BLaER1 treated with 17β-estradiol and CSF1 and Interleukin-3, amounts not matched to agents 10 nM and 100 nM (cell line): Measurements from ENCODE around the gene CCDC124.
"Not testable (repeated sequence)": the region's sequence is repeated elsewhere in the genome, so short reads cannot be mapped to it uniquely, and the experiment has no call there.

ENCODE experiments used
- H3K27ac ChIP-seq, 11 experiments: shearing (Covaris generic); formaldehyde crosslinking; 2 replicates each; pipeline ENCODE4 v1.8.1; 2022
- H3K27me3 ChIP-seq, 11 experiments: shearing (Covaris generic); formaldehyde crosslinking; 2 replicates each; pipeline ENCODE4 v1.8.1; 2022
- H3K36me3 ChIP-seq, 11 experiments: shearing (Covaris generic); formaldehyde crosslinking; 2 replicates each; pipeline ENCODE4 v1.8.1; 2022
- H3K4me1 ChIP-seq, 10 experiments: shearing (Covaris generic); formaldehyde crosslinking; 2 replicates each; pipeline ENCODE4 v1.8.1; 2022
- H3K4me2 ChIP-seq, 11 experiments: shearing (Covaris generic); formaldehyde crosslinking; 2 replicates each; pipeline ENCODE4 v1.8.1; 2022
- H3K4me3 ChIP-seq, 10 experiments: shearing (Covaris generic); formaldehyde crosslinking; 2 replicates each; pipeline ENCODE4 v1.8.1; 2022
- H3K9ac ChIP-seq, 11 experiments: shearing (Covaris generic); formaldehyde crosslinking; 2 replicates each; pipeline ENCODE4 v1.8.1; 2022
- H3K9me3 ChIP-seq, 11 experiments: shearing (Covaris generic); formaldehyde crosslinking; replicated peaks in 1 of 11; 2 replicates each; pipeline ENCODE4 v1.8.1; 2022
- H4K20me1 ChIP-seq, 11 experiments: shearing (Covaris generic); formaldehyde crosslinking; 2 replicates each; pipeline ENCODE4 v1.8.1; 2022
- Cebpa-rat ChIP-seq, 11 experiments: shearing (Covaris generic); IDR thresholded peaks; 2 replicates each; pipeline ENCODE4 v1.8.1; 2022

Gene CCDC124

GRCh38 chr19:17985037-17985818, 52.4 kb downstream of the CCDC124 start:
- no peak for TF ChIP-seq Cebpa-rat (IDR thresholded peaks at IDR 0.05)
- Histone ChIP-seq H3K27me3 (no peaks in the 10 kb centered on the region), H3K9ac (no peak overlapping the region)

GRCh38 chr19:17986569-17986968, 53.8 kb downstream of the CCDC124 start:
- peaks cover 0 to 20% (median 11%) of the 10 kb centered on the region in 10 experiments; a peak in 15 of 20 replicates for H3K4me1 ChIP-seq
- H3K27ac ChIP-seq, H3K36me3 ChIP-seq, H3K4me2 ChIP-seq, H4K20me1 ChIP-seq, H3K9me3 ChIP-seq, H3K9ac ChIP-seq, H3K27me3 ChIP-seq, H3K4me3 ChIP-seq: not testable (repeated sequence)

More at GRCh38 chr19:17985037-17985818, 52.4 kb downstream of the CCDC124 start:
- Histone ChIP-seq H4K20me1 (no peaks in the 10 kb centered on the region), H3K9me3 (no peaks in the 10 kb centered on the region), H3K27ac (no peak overlapping the region), H3K4me3 (no peak overlapping the region), H3K36me3 (no peaks in the 10 kb centered on the region), H3K4me2 (peak overlapping the region in 1 of 11 experiments; percentile 29; a peak in 1 of 22 replicates), H3K4me1 (peaks cover 5 to 29% (median 22%) of the 10 kb centered on the region in 10 experiments; a peak in 19 of 20 replicates)

- Histone ChIP-seq H3K9ac (no peak overlapping the region), H3K4me3 (no peak overlapping the region), H3K4me2 (no peak overlapping the region), H4K20me1 (no peaks in the 10 kb centered on the region), H3K27ac (no peak overlapping the region), H3K4me1 (peaks cover 0 to 10% (median 2%) of the 10 kb centered on the region in 10 experiments; a peak in 5 of 20 replicates), H3K9me3 (no peaks in the 10 kb centered on the region), H3K27me3 (no peaks in the 10 kb centered on the region), H3K36me3 (no peaks in the 10 kb centered on the region)
- TF ChIP-seq Cebpa-rat (IDR thresholded peaks at IDR 0.05) = no peak
Measured at GRCh38 chr19:17988161-17988560, 55.3 kb downstream of the CCDC124 start.

- H3K9ac ChIP-seq = no peak overlapping the region
- no peaks in the 10 kb centered on the region for H4K20me1 ChIP-seq
- H3K4me1 ChIP-seq = peaks cover 0 to 10% (median 2%) of the 10 kb centered on the region in 10 experiments; a peak in 5 of 20 replicates
- H3K4me2 ChIP-seq = no peak overlapping the region
- no peaks in the 10 kb centered on the region for H3K36me3 ChIP-seq
- TF ChIP-seq Cebpa-rat (IDR thresholded peaks at IDR 0.05) = no peak
- no peaks in the 10 kb centered on the region for H3K27me3 ChIP-seq
- no peak overlapping the region for H3K4me3 ChIP-seq
- H3K27ac ChIP-seq = no peak overlapping the region
- H3K9me3 ChIP-seq = no peaks in the 10 kb centered on the region
Measured at GRCh38 chr19:17989425-17990094, 56.7 kb downstream of the CCDC124 start.

GRCh38 chr19:17993076-17993813, 60.4 kb downstream of the CCDC124 start:
- Histone ChIP-seq H3K4me3 (no peak overlapping the region), H3K9ac (no peak overlapping the region), H3K27ac (no peak overlapping the region), H3K27me3 (no peaks in the 10 kb centered on the region), H3K4me2 (no peak overlapping the region), H4K20me1 (no peaks in the 10 kb centered on the region), H3K9me3 (no peaks in the 10 kb centered on the region), H3K36me3 (no peaks in the 10 kb centered on the region), H3K4me1 (peaks cover 0 to 14% (median 6%) of the 10 kb centered on the region in 10 experiments; a peak in 8 of 20 replicates)
- no peak for TF ChIP-seq Cebpa-rat (IDR thresholded peaks at IDR 0.05)
